Measurements from ENCODE around the gene DAD1. TPM values are rescaled to one million over a fixed set of nuclear protein-coding genes. Genes with fewer than 3 reads are reported as not detected.

Gene DAD1
- total RNA-seq, 1 donor from 2014 or later = 185 TPM

DNA sequence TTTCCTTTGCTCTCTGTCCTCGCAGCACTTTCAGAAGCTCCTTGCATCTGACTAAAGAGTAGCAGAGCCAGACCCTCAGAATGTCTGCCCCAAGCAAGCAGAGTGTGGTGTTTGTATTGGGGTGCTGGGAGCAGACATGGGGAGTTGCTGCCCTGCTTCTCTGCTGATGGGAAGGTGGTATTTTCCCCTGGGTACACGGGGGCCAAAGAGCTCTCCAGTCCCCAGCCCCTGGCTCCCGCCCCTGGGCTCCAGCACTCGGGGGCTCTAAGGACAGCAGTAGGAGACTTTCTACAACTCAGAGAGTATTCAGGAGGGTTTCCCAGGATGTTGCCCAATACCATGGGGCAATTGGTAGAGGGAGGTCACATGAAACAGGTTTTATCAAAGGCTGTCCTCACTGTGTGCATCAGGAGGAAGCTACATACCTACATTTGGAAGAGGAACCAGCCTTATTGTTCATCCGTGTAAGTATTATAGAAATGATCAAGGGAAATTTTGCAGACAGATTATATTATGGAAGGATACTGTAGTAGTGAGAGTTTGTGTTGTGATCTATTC is 50.3 kb downstream of the DAD1 start:
- H3K36me3 Mint-ChIP-seq = no peaks in the 10 kb centered on the region
- H3K27me3 Mint-ChIP-seq (ENCODE audit: insufficient read depth, low read depth) = peaks cover 4% of the 10 kb centered on the region

GRCh38 chr14:22537436-22538310 is 51.4 kb downstream of the DAD1 start:
- Histone ChIP-seq H3K4me3 (no peak overlapping the region), H3K4me2 (no peak overlapping the region), H3K27me3 (no peaks in the 10 kb centered on the region), H3K79me2 (ENCODE audit: low read depth) (no peaks in the 10 kb centered on the region), H3K9me3 (ENCODE audit: low read depth) (no peaks in the 10 kb centered on the region), H3K27ac (no peak overlapping the region), H3F3A (ENCODE audit: low read depth) (no peaks in the 10 kb centered on the region), H4K20me1 (ENCODE audit: low read depth) (no peaks in the 10 kb centered on the region), H3K4me1 (no peaks in the 10 kb centered on the region), H3K9ac (no peak overlapping the region), H2AFZ (replicated peaks) (no peak overlapping the region), H3K36me3 (no peaks in the 10 kb centered on the region)
- no peak overlapping the region for H3K4me3 Mint-ChIP-seq
- H3K27ac Mint-ChIP-seq = no peak overlapping the region
- H3K36me3 Mint-ChIP-seq = no peaks in the 10 kb centered on the region
- no peak for TF ChIP-seq EZH2phosphoT487 (IDR thresholded peaks at IDR 0.05)
- TF ChIP-seq, protein P1, sequence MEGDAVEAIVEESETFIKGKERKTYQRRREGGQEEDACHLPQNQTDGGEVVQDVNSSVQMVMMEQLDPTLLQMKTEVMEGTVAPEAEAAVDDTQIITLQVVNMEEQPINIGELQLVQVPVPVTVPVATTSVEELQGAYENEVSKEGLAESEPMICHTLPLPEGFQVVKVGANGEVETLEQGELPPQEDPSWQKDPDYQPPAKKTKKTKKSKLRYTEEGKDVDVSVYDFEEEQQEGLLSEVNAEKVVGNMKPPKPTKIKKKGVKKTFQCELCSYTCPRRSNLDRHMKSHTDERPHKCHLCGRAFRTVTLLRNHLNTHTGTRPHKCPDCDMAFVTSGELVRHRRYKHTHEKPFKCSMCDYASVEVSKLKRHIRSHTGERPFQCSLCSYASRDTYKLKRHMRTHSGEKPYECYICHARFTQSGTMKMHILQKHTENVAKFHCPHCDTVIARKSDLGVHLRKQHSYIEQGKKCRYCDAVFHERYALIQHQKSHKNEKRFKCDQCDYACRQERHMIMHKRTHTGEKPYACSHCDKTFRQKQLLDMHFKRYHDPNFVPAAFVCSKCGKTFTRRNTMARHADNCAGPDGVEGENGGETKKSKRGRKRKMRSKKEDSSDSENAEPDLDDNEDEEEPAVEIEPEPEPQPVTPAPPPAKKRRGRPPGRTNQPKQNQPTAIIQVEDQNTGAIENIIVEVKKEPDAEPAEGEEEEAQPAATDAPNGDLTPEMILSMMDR (IDR thresholded peaks at IDR 0.05) = no peak
- no peak for TF ChIP-seq EZH2 (IDR thresholded peaks at IDR 0.05)
- no peaks in the 10 kb centered on the region for H3K9me3 Mint-ChIP-seq
- no peaks in the 10 kb centered on the region for H3K4me1 Mint-ChIP-seq
- H3K27me3 Mint-ChIP-seq (ENCODE audit: insufficient read depth, low read depth) = peaks cover 4% of the 10 kb centered on the region
- no peak for DNase-seq (ENCODE audit: low spot score)

More for the DNA sequence above, 50.3 kb downstream of the DAD1 start:
- Histone ChIP-seq H3K4me1 (no peaks in the 10 kb centered on the region), H4K20me1 (ENCODE audit: low read depth) (no peaks in the 10 kb centered on the region), H3F3A (ENCODE audit: low read depth) (no peaks in the 10 kb centered on the region), H3K27ac (no peak overlapping the region), H3K9ac (no peak overlapping the region), H3K9me3 (ENCODE audit: low read depth) (no peaks in the 10 kb centered on the region), H2AFZ (replicated peaks) (no peak overlapping the region), H3K4me3 (no peak overlapping the region), H3K4me2 (no peak overlapping the region), H3K79me2 (ENCODE audit: low read depth) (no peaks in the 10 kb centered on the region), H3K36me3 (no peaks in the 10 kb centered on the region), H3K27me3 (no peaks in the 10 kb centered on the region)
- Mint-ChIP-seq H3K27ac (no peak overlapping the region), H3K4me1 (no peaks in the 10 kb centered on the region), H3K4me3 (no peak overlapping the region), H3K9me3 (no peaks in the 10 kb centered on the region)
- no peak for DNase-seq (ENCODE audit: low spot score)
- TF ChIP-seq, protein P1 (IDR thresholded peaks at IDR 0.05) = no peak
- no peak for TF ChIP-seq EZH2 (IDR thresholded peaks at IDR 0.05)
- no peak for TF ChIP-seq EZH2phosphoT487 (IDR thresholded peaks at IDR 0.05)

GRCh38 chr14:22536853-22537338 is 52.1 kb downstream of the DAD1 start:
- Mint-ChIP-seq H3K9me3 (no peaks in the 10 kb centered on the region), H3K27ac (no peak overlapping the region), H3K27me3 (ENCODE audit: insufficient read depth, low read depth) (peaks cover 6% of the 10 kb centered on the region), H3K36me3 (no peaks in the 10 kb centered on the region), H3K4me1 (no peaks in the 10 kb centered on the region), H3K4me3 (no peak overlapping the region)
- Histone ChIP-seq H3K9ac (no peak overlapping the region), H2AFZ (replicated peaks) (no peak overlapping the region), H3K27ac (no peak overlapping the region), H3K4me1 (no peaks in the 10 kb centered on the region), H3K27me3 (no peaks in the 10 kb centered on the region), H3F3A (ENCODE audit: low read depth) (no peaks in the 10 kb centered on the region), H4K20me1 (ENCODE audit: low read depth) (no peaks in the 10 kb centered on the region), H3K79me2 (ENCODE audit: low read depth) (no peaks in the 10 kb centered on the region), H3K4me3 (no peak overlapping the region), H3K36me3 (no peaks in the 10 kb centered on the region), H3K4me2 (no peak overlapping the region), H3K9me3 (ENCODE audit: low read depth) (no peaks in the 10 kb centered on the region)
- no peak for DNase-seq (ENCODE audit: low spot score)
- TF ChIP-seq EZH2 (IDR thresholded peaks at IDR 0.05) = no peak
- TF ChIP-seq, protein P1 (IDR thresholded peaks at IDR 0.05) = no peak

All from neural progenitor cell (in vitro differentiated cells).